Osteocyte (in vitro differentiated cells): ENCODE data around the gene CCHCR1. TPM values are rescaled to one million over a fixed set of nuclear protein-coding genes. Genes with fewer than 3 reads are reported as not detected.

Experiments
- DNase-seq: peaks from one replicate; pipeline ENCODE4 v3.0.0; 2021; ENCODE audit warnings: mixed read lengths; ENCODE audit not compliant: unreplicated experiment; ENCODE audit errors: extremely low spot score
- H3K27ac Mint-ChIP-seq: one replicate; pipeline ENCODE4 v1.8.0; 2021; ENCODE audit warnings: mild to moderate bottlenecking, mixed read lengths; ENCODE audit not compliant: unreplicated experiment
- H3K27me3 Mint-ChIP-seq: one replicate; pipeline ENCODE4 v1.8.0; 2021; ENCODE audit warnings: mixed read lengths; ENCODE audit not compliant: unreplicated experiment
- H3K36me3 Mint-ChIP-seq: one replicate; pipeline ENCODE4 v1.8.0; 2021; ENCODE audit warnings: mixed read lengths; ENCODE audit not compliant: unreplicated experiment
- H3K4me1 Mint-ChIP-seq: one replicate; pipeline ENCODE4 v1.8.0; 2021; ENCODE audit warnings: mixed read lengths; ENCODE audit not compliant: unreplicated experiment
- H3K4me3 Mint-ChIP-seq: one replicate; pipeline ENCODE4 v1.8.0; 2021; ENCODE audit warnings: mild to moderate bottlenecking, moderate library complexity, mixed read lengths; ENCODE audit not compliant: unreplicated experiment
- H3K9me3 Mint-ChIP-seq: one replicate; pipeline ENCODE4 v1.8.0; 2021; ENCODE audit warnings: mixed read lengths; ENCODE audit not compliant: unreplicated experiment
- CTCF ChIP-seq: fragments of 200-600 bp; sonication (generic); IDR thresholded peaks from 2 replicates; pipeline ENCODE4 v1.5.0; 2021; ENCODE audit warnings: antibody characterized with exemption, mild to moderate bottlenecking, moderate library complexity
- total RNA-seq: library from RNA; stranded (reverse); gene quantifications from 2 replicates; pipeline ENCODE4 v1.2.1, GENCODE V29; 2021

CCHCR1 gene
- total RNA-seq, 1 donor from 2014 or later = 19.0 TPM

DNA sequence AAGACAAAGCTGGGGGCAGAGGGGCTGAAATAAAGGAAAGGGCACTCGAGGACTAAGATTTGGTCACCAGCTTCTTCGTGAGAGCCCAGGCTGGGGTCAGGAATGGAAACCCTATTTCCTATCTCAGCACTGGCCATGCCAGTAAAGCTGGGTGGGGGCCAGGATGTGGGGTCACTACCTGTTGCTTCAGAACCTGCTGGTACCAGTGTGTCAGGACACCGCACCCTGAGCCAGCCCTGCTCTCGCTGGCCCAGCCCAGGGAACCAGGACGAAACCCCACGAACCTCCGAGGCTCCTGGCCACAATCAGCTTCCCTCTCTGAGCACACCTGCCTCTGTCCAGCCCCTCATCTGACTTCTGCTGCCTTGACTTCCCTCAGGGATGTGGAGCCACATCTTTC lies 39.4 kb downstream of the CCHCR1 start:
- DNase-seq = no peak
- H3K4me1 Mint-ChIP-seq = peaks cover 39% of the 10 kb centered on the region
- TF ChIP-seq CTCF = no peak
- H3K36me3 Mint-ChIP-seq = no peaks in the 10 kb centered on the region
- no peaks in the 10 kb centered on the region for H3K9me3 Mint-ChIP-seq
- no peak overlapping the region for H3K27ac Mint-ChIP-seq
- H3K27me3 Mint-ChIP-seq = no peaks in the 10 kb centered on the region
- no peak overlapping the region for H3K4me3 Mint-ChIP-seq

- H3K27ac Mint-ChIP-seq = no peak overlapping the region
- H3K36me3 Mint-ChIP-seq = no peaks in the 10 kb centered on the region
- no peak for DNase-seq
- TF ChIP-seq CTCF = no peak
- no peaks in the 10 kb centered on the region for H3K9me3 Mint-ChIP-seq
- no peak overlapping the region for H3K4me3 Mint-ChIP-seq
- peaks cover 34% of the 10 kb centered on the region for H3K4me1 Mint-ChIP-seq
- H3K27me3 Mint-ChIP-seq = no peaks in the 10 kb centered on the region
Observed at GRCh38 chr6:31116661-31117385, 40.8 kb downstream of the CCHCR1 start.

DNA sequence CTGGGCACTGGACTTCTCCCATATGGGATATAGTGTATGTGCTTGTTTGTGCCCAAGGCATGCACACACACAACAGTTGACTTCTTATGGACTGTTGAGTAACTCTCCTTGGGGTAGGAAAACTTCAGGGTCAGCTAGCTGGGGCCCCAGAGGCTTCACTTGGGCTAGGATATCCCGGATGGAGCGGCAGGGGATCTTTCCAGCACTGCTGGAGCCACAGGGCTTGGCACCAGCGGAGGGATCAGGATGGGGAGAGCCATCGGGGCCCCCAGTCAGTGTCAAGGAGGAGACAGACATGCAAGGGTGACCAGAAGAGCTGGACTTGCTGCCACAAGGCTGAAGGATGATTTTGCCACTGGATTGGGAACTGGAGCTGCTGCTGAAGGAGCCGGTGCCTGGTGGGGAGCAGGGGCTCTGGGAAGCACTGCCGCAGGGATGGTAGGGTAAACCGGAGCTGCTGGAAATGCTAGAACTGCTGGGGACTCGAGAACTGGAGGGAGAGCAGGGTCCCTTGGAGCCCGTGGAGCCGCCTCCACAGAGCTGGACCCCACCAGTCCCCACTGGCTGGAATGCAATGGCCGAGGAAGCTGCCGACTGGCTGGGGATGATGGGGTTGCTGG lies 41.6 kb downstream of the CCHCR1 start:
- Mint-ChIP-seq H3K4me3 (no peak overlapping the region), H3K27ac (peak overlapping the region; percentile 52), H3K27me3 (no peaks in the 10 kb centered on the region), H3K4me1 (peaks cover 34% of the 10 kb centered on the region), H3K36me3 (no peaks in the 10 kb centered on the region), H3K9me3 (no peaks in the 10 kb centered on the region)
- no peak for DNase-seq
- no peak for TF ChIP-seq CTCF

DNA sequence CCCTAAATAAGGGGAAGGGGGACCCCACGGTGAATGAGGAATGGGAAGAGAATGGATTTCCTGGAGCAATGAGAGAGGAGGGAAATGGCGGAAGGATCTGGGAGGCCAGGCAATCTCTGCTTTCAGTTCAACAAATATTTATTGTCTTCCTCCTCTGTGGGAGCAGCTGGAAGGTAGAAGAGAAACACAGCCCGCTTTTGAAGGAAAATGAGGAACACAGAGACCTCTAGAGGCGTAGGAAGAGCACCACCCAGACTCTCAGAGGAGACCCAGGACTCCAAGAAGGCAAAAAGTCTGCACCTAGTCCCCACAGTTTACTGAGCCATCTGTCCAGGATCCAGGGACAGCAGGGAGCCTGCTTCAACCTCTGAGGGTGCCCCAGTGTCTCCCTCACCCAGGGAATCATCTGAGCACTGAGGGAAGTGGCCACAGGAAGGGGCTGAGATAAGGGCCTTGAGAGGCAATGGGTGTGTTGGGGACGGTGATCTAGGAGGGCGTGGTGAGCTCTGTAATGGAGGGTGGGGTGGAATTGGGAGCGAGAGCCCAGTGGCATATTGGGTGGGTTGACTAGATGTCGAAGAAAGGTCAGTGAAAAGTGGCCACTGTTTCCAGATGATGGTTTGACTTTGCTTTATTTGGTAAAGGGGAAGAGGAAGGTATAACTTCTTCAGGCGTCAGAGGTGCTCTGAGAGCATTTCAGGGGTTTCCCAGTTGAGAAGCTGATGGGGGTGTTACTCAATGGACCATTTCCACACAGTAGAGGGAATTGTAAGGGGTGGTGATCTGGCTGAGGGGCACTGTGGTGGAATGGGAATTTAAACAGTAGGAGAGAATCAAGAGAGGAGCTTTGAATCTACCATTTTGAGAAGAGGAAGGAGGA lies 42.4 kb downstream of the CCHCR1 start:
- no peak for DNase-seq
- peak; percentile 15 for TF ChIP-seq CTCF
- Mint-ChIP-seq H3K4me1 (peaks cover 34% of the 10 kb centered on the region), H3K4me3 (peak overlapping the region; percentile 52), H3K27me3 (peaks cover 5% of the 10 kb centered on the region), H3K9me3 (no peaks in the 10 kb centered on the region), H3K27ac (peak overlapping the region; percentile 95), H3K36me3 (no peaks in the 10 kb centered on the region)

GRCh38 chr6:31114541-31114878 lies 43.1 kb downstream of the CCHCR1 start, which contains the start of gene PSORS1C1:
PSORS1C1 (plus strand) TSS chr6:31114800; CDS start chr6:31129633, 14,833 bp downstream.
- no peak for TF ChIP-seq CTCF
- Mint-ChIP-seq H3K4me3 (peak within 1 kb of the TSS; percentile 52), H3K36me3 (no peaks in the 10 kb centered on the region)

More at GRCh38 chr6:31114541-31114878, 43.1 kb downstream of the CCHCR1 start, which contains the start of gene PSORS1C1:
- H3K27me3 Mint-ChIP-seq = peaks cover 12% of the 10 kb centered on the region
- no peaks in the 10 kb centered on the region for H3K9me3 Mint-ChIP-seq
- H3K4me1 Mint-ChIP-seq = peaks cover 34% of the 10 kb centered on the region
- peak within 1 kb of the TSS; percentile 95 for H3K27ac Mint-ChIP-seq
- no peak for DNase-seq
